Stimulated activated CD8-positive, alpha-beta memory T cell treated with anti-CD3 and anti-CD28 coated beads, Interleukin-12 subunit alpha, Interleukin-12 subunit beta, amount 100 ng/mL, for 24 hours (primary cell): ENCODE results near the gene KIF5B.
"Not testable (repeated sequence)": the region's sequence is repeated elsewhere in the genome, so short reads cannot be mapped to it uniquely, and the experiment has no call there.

ENCODE experiments used
- DNase-seq: peaks from one replicate; pipeline ENCODE4 v3.0.0-alpha.2; 2020; ENCODE audit errors: extremely low read depth

The KIF5B gene

GRCh38 chr10:32059472-32059871 is 3.2 kb upstream of the KIF5B start:
- DNase-seq, result no peak

DNA sequence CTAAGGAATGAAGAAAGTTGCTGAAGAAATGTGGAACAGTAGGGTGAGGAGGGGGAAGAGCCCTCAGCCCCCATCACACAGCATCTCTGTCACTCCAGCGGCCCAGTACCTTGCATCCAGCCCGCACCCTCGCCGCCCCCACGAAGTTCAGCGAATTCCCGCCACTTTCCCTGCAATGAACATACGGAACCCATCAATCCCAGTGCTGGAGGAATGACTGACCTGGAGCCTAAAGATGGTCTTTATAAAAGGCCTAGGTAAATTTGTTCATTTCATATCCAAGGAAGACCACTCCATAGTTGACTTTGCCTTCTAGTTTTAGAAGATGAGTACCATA is 779 bp upstream of the KIF5B start:
- DNase-seq, result no peak

GRCh38 chr10:32055478-32056135 is 618 bp downstream of the KIF5B start:
- peak; percentile 7 for DNase-seq

DNA sequence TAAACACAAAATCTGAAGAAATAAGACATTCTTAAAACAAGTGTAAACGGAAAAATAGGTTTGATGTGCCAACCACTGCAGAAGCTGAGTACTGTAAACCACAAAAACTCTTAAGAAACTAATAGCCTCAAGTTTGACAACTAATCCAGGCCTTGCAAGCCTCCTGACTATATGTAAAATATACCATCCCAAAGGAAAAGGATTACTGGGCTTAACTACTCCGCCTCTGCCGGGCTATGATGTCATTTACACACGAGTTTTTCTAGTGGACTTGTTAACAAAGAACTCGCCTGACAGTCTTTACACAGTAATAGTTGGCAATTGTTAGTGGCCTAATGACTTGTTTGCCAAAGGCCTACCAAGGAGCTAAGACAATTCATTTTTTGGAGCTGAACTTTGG is 2.1 kb downstream of the KIF5B start:
- no peak for DNase-seq

DNA sequence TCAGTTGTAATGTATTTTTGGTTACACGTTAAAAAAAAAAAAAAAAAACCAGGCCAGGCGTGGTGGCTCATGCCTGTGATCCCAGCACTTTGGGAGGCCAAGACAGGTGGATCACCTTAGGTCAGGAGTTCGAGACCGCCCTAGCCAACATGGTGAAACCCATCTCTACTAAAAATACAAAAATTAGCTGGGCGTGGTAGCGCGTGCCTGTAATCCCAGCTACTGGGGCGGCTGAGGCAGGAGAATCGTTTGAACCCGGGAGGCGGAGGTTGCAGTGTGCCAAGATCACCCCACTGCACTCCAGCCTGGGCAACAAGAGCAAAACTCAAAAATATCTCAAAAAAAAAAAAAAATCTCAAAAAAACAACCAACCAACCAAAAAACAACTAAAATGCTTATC is 2.8 kb downstream of the KIF5B start:
- not testable (repeated sequence) for DNase-seq

- no peak for DNase-seq
These were observed 4.3 kb downstream of the KIF5B start for GRCh38 chr10:32051926-32052325.

GRCh38 chr10:32050177-32050576 is 6.0 kb downstream of the KIF5B start:
- DNase-seq, result no peak

DNA sequence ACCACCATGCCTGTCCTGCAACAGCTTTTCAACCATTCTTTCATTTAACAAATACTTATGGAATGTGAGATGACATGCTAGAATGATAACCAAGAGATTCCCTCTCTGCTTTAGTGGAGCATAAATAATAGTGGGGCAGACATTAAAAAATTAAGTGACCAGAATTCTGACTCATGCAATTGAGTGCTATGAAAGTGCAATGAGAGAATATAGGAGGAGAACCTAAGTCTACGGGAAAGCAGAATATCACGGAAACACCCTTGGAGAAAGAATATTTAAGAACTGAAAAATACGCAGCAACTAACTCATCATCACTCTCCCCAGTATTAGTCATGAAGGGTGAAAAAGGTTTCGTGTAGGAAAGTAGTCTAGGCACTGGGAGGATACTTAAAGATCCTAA is 7.1 kb downstream of the KIF5B start:
- DNase-seq, result no peak

DNA sequence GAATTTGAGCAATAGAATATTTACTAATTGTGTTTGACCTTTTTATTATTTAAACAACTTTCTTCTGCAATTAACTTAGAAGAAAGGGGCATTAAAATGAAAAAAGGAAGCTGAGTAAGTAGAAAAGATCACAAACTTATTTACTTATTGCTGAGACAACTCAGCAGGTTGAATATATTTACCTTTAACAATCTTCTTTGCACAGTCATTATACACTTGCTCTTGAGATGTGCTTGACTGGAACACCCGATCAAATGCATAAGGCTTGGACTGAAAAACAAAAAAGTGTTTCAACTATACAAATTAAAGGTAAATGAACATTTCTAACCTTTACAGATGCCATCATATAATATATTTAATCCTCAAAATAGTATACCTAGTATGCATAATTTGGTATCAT is 7.9 kb downstream of the KIF5B start:
- no peak for DNase-seq

DNA sequence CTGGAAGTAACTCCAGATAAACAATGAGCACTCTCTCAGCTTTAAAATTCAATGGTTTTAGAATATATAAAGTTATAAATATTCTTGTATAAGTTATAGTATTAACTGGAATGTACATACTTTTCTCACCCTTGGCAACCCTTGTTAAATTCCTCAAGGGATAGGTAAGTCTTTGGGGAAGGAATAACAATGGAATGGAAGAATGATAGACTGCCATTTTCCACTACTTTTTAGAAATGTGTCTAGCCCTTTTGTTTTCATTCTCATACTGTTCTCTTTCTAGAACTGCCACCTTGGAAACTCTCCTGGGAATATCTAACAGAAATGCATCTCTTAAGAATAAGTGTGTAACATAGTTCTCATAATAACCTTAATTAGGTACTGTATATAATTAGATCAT is 8.3 kb downstream of the KIF5B start:
- no peak for DNase-seq

GRCh38 chr10:32046151-32046550 is 10.1 kb downstream of the KIF5B start:
- no peak for DNase-seq

DNA sequence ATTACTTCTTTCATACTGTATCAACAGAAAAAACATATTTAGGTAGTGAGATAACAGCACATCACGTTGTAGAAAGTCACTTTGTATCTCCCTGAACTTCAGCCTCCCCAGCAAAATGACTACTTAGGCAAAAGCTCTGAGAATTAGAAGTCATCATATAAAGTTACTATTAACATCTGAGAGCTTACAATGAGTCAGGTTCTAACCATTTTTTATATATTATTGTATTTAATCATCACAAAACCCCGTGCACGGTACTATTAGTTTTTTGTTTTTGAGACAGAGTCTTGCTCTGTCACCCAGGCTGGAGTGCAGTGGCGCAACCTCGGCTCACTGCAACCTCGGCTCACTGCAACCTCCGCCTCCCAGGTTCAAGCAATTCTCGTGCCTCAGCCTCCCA is 13.5 kb downstream of the KIF5B start:
- not testable (repeated sequence) for DNase-seq

DNA sequence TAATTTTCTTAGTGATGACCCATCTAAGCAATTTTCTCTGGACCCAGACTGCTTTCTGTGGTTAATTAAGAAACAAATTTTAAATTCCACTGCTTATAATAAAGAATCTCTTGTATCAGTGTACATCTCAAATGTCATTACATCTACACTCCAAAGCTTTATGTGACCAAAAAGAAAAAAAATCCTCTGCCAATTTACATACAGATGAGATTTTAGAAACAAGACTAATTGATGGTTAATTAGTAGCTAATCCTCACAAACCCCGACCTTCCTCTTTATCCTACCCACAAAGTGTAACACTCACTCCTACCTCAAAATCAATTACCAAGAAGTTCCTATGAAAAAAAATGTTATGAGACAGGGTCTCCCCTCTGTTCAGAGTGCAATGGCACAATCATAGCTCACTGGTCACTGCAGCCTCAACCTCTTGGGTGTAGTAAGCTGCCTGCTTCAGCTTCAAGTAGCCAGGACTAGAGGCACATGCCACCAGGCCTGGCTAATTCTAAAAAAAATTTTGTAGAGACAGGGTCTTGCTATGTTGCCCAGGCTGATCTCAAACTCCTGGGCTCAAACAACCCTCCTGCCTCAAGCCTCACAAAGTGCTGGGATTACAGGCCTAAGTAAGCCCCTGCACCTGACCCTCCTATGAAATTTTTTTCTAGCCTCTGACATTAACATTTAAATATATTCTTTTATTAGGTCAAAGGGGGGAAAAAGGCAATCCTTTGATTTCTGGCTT is 14.8 kb downstream of the KIF5B start:
- DNase-seq, result no peak

GRCh38 chr10:32039734-32040133 is 16.5 kb downstream of the KIF5B start:
- no peak for DNase-seq

DNA sequence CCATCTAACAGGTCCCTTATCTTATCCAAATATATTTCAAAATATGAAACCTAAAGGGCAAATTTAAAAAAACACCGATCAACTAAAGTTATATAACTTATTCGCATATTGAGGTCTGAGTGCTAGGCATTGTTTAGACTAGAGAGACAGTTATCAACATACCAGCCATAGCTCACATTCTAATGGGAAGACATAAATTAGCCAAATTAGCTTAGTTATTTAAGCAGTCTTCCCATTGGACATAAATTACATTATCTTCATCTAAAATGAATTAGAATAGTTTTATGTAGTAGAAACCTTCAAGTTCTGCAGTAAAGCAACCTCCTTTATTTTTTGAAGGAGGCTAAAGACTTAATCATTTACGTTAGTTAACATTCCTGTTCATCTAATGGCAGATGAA is 17.4 kb downstream of the KIF5B start:
- no peak for DNase-seq

DNA sequence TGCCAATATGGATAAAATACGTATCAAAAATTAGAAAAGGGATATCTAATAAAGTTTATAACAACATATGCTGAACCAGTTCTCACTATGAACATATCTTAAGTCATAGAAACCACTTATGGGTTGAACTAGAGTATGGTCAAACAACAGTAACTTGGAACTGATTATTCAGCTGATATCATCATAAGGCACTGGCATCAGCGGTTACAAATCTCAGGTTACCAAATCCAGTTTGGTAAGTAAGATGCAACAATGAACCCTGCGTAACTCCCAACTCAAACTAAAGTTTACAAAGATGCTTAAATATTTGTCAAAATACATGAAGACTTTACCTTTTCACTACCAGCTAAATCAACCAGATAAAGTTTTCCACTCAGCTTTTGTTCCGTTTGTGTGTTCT is 19.3 kb downstream of the KIF5B start:
- no peak for DNase-seq

DNA sequence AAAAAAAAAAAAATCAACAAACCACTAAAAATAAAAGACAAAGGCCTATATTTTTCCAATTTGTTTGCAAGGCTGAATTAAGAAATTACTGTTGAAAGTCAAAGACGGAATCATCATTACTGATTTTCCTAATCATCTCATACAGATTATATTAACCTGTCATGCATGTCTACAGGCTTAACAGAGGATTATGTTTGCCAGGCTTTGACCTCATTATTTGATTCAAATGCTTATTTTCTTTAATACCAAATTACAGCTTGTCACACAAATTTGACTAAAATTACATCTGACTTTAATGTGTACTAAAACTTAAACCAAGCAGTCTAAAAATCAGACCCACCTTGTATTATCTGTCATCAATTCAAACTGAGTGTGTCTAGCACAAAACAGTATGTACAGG is 21.2 kb downstream of the KIF5B start:
- no peak for DNase-seq

- DNase-seq, result no peak
These were observed 23.1 kb downstream of the KIF5B start for GRCh38 chr10:32033171-32033570.

DNA sequence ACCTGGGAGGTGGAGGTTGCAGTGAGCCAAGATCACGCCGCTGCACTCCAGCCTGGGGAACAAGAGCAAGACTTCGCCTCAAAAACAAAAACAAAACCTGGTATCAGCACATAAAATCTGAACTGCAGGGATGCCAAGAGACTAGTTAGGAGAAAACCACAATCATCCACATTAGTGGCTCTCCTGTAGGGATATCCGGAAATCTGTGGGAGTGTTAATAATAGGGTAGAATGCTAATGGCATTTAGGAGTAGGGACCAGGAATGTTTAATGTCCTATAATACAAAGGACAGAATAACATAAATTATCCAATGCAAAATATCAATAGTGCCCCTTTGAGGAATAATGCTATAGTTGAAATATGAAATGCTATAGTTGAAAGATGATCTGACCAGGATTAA is 24.3 kb downstream of the KIF5B start:
- no peak for DNase-seq

DNA sequence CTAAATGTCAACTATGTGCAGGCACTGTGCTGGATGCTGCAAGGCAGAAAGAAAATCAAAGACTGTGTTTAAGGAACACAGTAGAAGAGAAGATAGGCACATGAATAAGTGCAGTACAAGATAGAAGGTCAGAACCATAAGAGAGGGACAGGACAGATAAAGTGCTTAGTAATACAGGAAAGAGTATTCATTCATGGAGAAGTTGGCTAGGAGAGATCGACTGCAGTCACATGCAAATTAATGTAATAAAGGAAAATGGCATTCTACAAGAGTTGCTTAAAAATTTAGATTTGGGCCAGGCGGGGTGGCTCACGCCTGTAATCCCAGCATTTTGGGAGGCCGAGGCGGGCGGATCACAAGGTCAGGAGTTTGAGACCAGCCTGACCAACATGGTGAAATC is 24.8 kb downstream of the KIF5B start:
- DNase-seq, result no peak

- no peak for DNase-seq
These were observed 27.5 kb downstream of the KIF5B start for GRCh38 chr10:32028710-32029109.

DNA sequence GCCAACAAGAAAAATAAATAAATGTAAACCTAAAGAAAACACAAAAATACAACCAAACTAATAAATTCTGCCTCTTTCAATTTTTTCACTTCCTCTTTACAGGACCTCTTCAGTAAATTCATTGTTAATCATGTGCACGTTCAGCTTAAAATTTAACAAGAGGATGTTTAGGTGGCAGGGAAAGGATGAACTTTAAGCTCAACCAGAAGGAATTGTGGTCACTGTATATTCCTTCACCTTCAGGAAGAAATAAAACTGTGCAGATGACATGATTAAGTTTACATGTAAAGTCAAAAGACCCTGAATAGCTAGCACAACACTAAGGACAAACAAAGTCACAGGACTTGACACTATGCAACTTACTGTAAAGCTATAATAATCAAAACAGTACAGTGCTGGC is 33.0 kb downstream of the KIF5B start:
- DNase-seq, result no peak

GRCh38 chr10:32017044-32017443 is 39.2 kb downstream of the KIF5B start:
- DNase-seq, result no peak

GRCh38 chr10:32015386-32015785 is 40.8 kb downstream of the KIF5B start:
- no peak for DNase-seq
